Progenitor cell of endocrine pancreas (in vitro differentiated cells): ENCODE results near the gene GREM1. TPM values are rescaled to one million over a fixed set of nuclear protein-coding genes. Genes with fewer than 3 reads are reported as not detected.

Experiments
- DNase-seq: peaks from one replicate; pipeline ENCODE4 v3.0.0; 2021; ENCODE audit warnings: low spot score; ENCODE audit not compliant: unreplicated experiment
- H3K27ac Mint-ChIP-seq: 2 replicates; pipeline ENCODE4 v1.8.0; 2021; ENCODE audit warnings: mild to moderate bottlenecking, moderate library complexity, mixed read lengths
- H3K27me3 Mint-ChIP-seq: 2 replicates; pipeline ENCODE4 v1.8.0; 2021; ENCODE audit warnings: mixed read lengths
- H3K36me3 Mint-ChIP-seq: 2 replicates; pipeline ENCODE4 v1.8.0; 2022; ENCODE audit warnings: mixed read lengths; ENCODE audit not compliant: insufficient read depth
- H3K4me1 Mint-ChIP-seq: 2 replicates; pipeline ENCODE4 v1.8.0; 2021; ENCODE audit warnings: low read depth, mixed read lengths
- H3K4me3 Mint-ChIP-seq: 2 replicates; pipeline ENCODE4 v1.8.0; 2021; ENCODE audit warnings: low read depth, mild to moderate bottlenecking, moderate library complexity, mixed read lengths
- H3K9me3 Mint-ChIP-seq: 2 replicates; pipeline ENCODE4 v1.8.0; 2021; ENCODE audit warnings: low read depth, mixed read lengths
- CTCF ChIP-seq: fragments of 200-600 bp; sonication (generic); IDR thresholded peaks from one replicate; pipeline ENCODE4 v1.5.0; 2021; ENCODE audit warnings: antibody characterized with exemption, mild to moderate bottlenecking; ENCODE audit not compliant: unreplicated experiment
- total RNA-seq: library from RNA; stranded (reverse); gene quantifications from 2 replicates; pipeline ENCODE4 v1.2.1, GENCODE V29; 2021

GREM1 gene
- total RNA-seq, 1 donor from 2014 or later = 0.17 TPM

- no peak for TF ChIP-seq CTCF
- peaks cover 3% of the 10 kb centered on the region for H3K27me3 Mint-ChIP-seq
- no peak overlapping the region for H3K4me3 Mint-ChIP-seq
- no peak for DNase-seq
- H3K36me3 Mint-ChIP-seq = no peaks in the 10 kb centered on the region
- H3K9me3 Mint-ChIP-seq = no peaks in the 10 kb centered on the region
- peaks cover 1% of the 10 kb centered on the region for H3K4me1 Mint-ChIP-seq
- no peak overlapping the region for H3K27ac Mint-ChIP-seq
These were observed 18.9 kb upstream of the GREM1 start for GRCh38 chr15:32698773-32699390.

GRCh38 chr15:32700501-32701150 lies 17.2 kb upstream of the GREM1 start:
- Mint-ChIP-seq H3K9me3 (no peaks in the 10 kb centered on the region), H3K27me3 (peaks cover 12% of the 10 kb centered on the region), H3K4me3 (no peak overlapping the region), H3K27ac (no peak overlapping the region), H3K36me3 (no peaks in the 10 kb centered on the region), H3K4me1 (peaks cover 1% of the 10 kb centered on the region)
- TF ChIP-seq CTCF = no peak
- no peak for DNase-seq

GRCh38 chr15:32701863-32702262 lies 15.9 kb upstream of the GREM1 start:
- Mint-ChIP-seq H3K4me3 (no peak overlapping the region), H3K9me3 (no peaks in the 10 kb centered on the region), H3K27me3 (peaks cover 12% of the 10 kb centered on the region), H3K4me1 (peaks cover 1% of the 10 kb centered on the region), H3K36me3 (no peaks in the 10 kb centered on the region), H3K27ac (no peak overlapping the region)
- DNase-seq = no peak
- no peak for TF ChIP-seq CTCF

GRCh38 chr15:32704395-32704981 lies 13.3 kb upstream of the GREM1 start:
- H3K4me3 Mint-ChIP-seq = no peak overlapping the region

More at GRCh38 chr15:32704395-32704981, 13.3 kb upstream of the GREM1 start:
- no peak for DNase-seq
- no peak for TF ChIP-seq CTCF
- Mint-ChIP-seq H3K4me1 (peaks cover 5% of the 10 kb centered on the region), H3K9me3 (no peaks in the 10 kb centered on the region), H3K27ac (no peak overlapping the region), H3K27me3 (peaks cover 14% of the 10 kb centered on the region), H3K36me3 (no peaks in the 10 kb centered on the region)
